HepG2 (cell line): ENCODE measurements around the gene KLHDC4. TPM values are rescaled to one million over a fixed set of nuclear protein-coding genes. Genes with fewer than 3 reads are reported as not detected.

Source experiments
- ATAC-seq: fragments of 200-7000 bp; cut with Tn5 transposase; 3 replicates; pipeline ENCODE4 v1.9.1; 2020; ENCODE audit warnings: mild to moderate bottlenecking, moderate library complexity
- BruUV-seq: library from RNA; stranded (reverse); fragments of 400-500 nt; replicated peaks from 2 replicates; lab custom pipeline; 2021; lab: Mats Ljungman, UMichigan
- CTCF ChIA-PET: fragments of 300-600 bp; formaldehyde crosslinking; extraction: SDS; loops from one replicate; lab custom pipeline; 2021; ENCODE audit warnings: low total read pairs, inconsistent platforms, low intra/inter-chr PET ratio; lab: Yijun Ruan, JAX
- POLR2A ChIA-PET: fragments of 350-600 bp; sonication (Branson Sonifier 250); formaldehyde crosslinking; loops from one replicate; lab custom pipeline; 2020; ENCODE audit warnings: antibody characterized with exemption, inconsistent platforms; lab: Yijun Ruan, JAX
- DNase-seq: peaks from one replicate; pipeline ENCODE4 v3.0.0-alpha.2; 2015; ENCODE audit warnings: low spot score
- FAIRE-seq: peaks from 3 replicates; lab custom pipeline; 2011; peaks lifted over from hg19 to GRCh38; lab: Jason Lieb, UNC
- H2AFZ ChIP-seq: one replicate; pipeline ENCODE4 v1.6.1; 2011; ENCODE audit warnings: low read length, inconsistent platforms
- H3K27ac ChIP-seq: fragments of 300-600 bp; 3 replicates; pipeline ENCODE4 v1.8.0; 2011; ENCODE audit warnings: mixed run types, mild to moderate bottlenecking, mixed read lengths, low read length, inconsistent platforms; ENCODE audit not compliant: insufficient read depth; ENCODE audit errors: extremely low read length
- H3K27me3 ChIP-seq, 2 experiments: fragments of 200-600 bp in 1 of 2; 2 replicates in 1 of 2; 3 replicates in 1 of 2; pipeline versions ENCODE4 v1.6.0 to v1.8.0; 2011; ENCODE audit warnings: low read length in 2 of 2, mild to moderate bottlenecking in 2 of 2, moderate library complexity in 2 of 2, inconsistent platforms in 1 of 2; ENCODE audit not compliant: insufficient read depth in 2 of 2, control insufficient read depth in 1 of 2
- H3K36me3 ChIP-seq, 2 experiments: fragments of 200-600 bp in 1 of 2; replicated peaks in 1 of 2; 2 replicates in 1 of 2; 3 replicates in 1 of 2; pipeline versions ENCODE4 v1.5.1 to v1.8.0; 2011; ENCODE audit warnings: low read length in 2 of 2, inconsistent platforms in 1 of 2; ENCODE audit not compliant: insufficient read depth in 2 of 2, control insufficient read depth in 1 of 2
- H3K4me1 ChIP-seq: 2 replicates; pipeline ENCODE4 v1.5.1; 2012; ENCODE audit warnings: low read length, inconsistent platforms; ENCODE audit not compliant: insufficient read depth
- H3K4me2 ChIP-seq: 2 replicates; pipeline ENCODE4 v1.6.0; 2011; ENCODE audit warnings: low read depth, low read length, inconsistent platforms
- H3K4me3 ChIP-seq, 3 experiments: fragments of 200-600 bp in 1 of 3; sonication (generic), shearing (Covaris generic) in 1 of 3; replicated peaks in 1 of 3; 2 replicates each; pipeline ENCODE4 v1.5.1; 2011 to 2016; ENCODE audit warnings: low read length in 3 of 3, inconsistent platforms in 2 of 3, low read depth in 2 of 3, mild to moderate bottlenecking in 2 of 3, control low read depth in 1 of 3, mixed read lengths in 1 of 3; ENCODE audit not compliant: insufficient read depth in 1 of 3
- H3K79me2 ChIP-seq: one replicate; pipeline ENCODE4 v1.6.1; 2011; ENCODE audit warnings: low read length, inconsistent platforms; ENCODE audit not compliant: insufficient read depth
- H3K9ac ChIP-seq: 2 replicates; pipeline ENCODE4 v1.6.0; 2011; ENCODE audit warnings: mild to moderate bottlenecking, low read depth, low read length, inconsistent platforms; ENCODE audit not compliant: insufficient read depth
- H3K9me3 ChIP-seq: 2 replicates; pipeline ENCODE4 v1.5.1; 2012; ENCODE audit warnings: mild to moderate bottlenecking, low read length
- H4K20me1 ChIP-seq: 2 replicates; pipeline ENCODE4 v1.6.0; 2011; ENCODE audit warnings: inconsistent platforms, mild to moderate bottlenecking, low read length, moderate library complexity; ENCODE audit not compliant: insufficient read depth
- AGO2 ChIP-seq: fragments of 200-400 bp; formaldehyde crosslinking; optimal IDR thresholded peaks from 2 replicates; pipeline ENCODE3; 2017; ENCODE audit warnings: mild to moderate bottlenecking, low read depth, low read length, moderate library complexity
- IRX3 ChIP-seq: sonication (generic); formaldehyde crosslinking; IDR thresholded peaks from 2 replicates; pipeline ENCODE4 v1.8.1; 2023; ENCODE audit warnings: mild to moderate bottlenecking, low read depth, missing genetic modification reagents, borderline replicate concordance
- KDM2A ChIP-seq: sonication (generic); formaldehyde crosslinking; IDR thresholded peaks from 2 replicates; pipeline ENCODE4 v1.4.0; 2020; ENCODE audit warnings: low read depth, missing genetic modification reagents, borderline replicate concordance
- PAWR ChIP-seq: sonication (generic); formaldehyde crosslinking; IDR thresholded peaks from 2 replicates; pipeline ENCODE4 v1.4.0; 2020; ENCODE audit warnings: missing genetic modification reagents, mild to moderate bottlenecking, borderline replicate concordance
- RBM39 ChIP-seq: fragments of 200-400 bp; formaldehyde crosslinking; IDR thresholded peaks from one replicate; pipeline ENCODE4 v1.6.1; 2018; ENCODE audit warnings: antibody characterized with exemption, mild to moderate bottlenecking, low read depth, low read length; ENCODE audit not compliant: poor library complexity, severe bottlenecking
- SSRP1 ChIP-seq: IDR thresholded peaks from 2 replicates; pipeline ENCODE4 v1.6.1; 2016; ENCODE audit warnings: control low read depth
- XRCC5 ChIP-seq: fragments of 200-400 bp; formaldehyde crosslinking; optimal IDR thresholded peaks from 2 replicates; pipeline ENCODE3; 2017; ENCODE audit warnings: mild to moderate bottlenecking, low read length
- ZC3H13 ChIP-seq: sonication (generic); formaldehyde crosslinking; IDR thresholded peaks from 2 replicates; pipeline ENCODE4 v1.8.1; 2023; ENCODE audit warnings: mild to moderate bottlenecking, missing genetic modification reagents, moderate library complexity
- ZNF160 ChIP-seq: sonication (generic); formaldehyde crosslinking; IDR thresholded peaks from 2 replicates; pipeline ENCODE4 v1.8.0; 2022; ENCODE audit warnings: mild to moderate bottlenecking, inconsistent platforms, missing genetic modification reagents
- ZNF256 ChIP-seq: sonication (generic); formaldehyde crosslinking; conservative IDR thresholded peaks from 2 replicates; pipeline ENCODE4 v1.4.0; 2020; ENCODE audit warnings: missing genetic modification reagents
- ZNF317 ChIP-seq: sonication (generic); formaldehyde crosslinking; IDR thresholded peaks from 2 replicates; pipeline ENCODE4 v1.5.0; 2020; ENCODE audit warnings: mild to moderate bottlenecking, missing genetic modification reagents
- ZNF768 ChIP-seq: sonication (generic); formaldehyde crosslinking; IDR thresholded peaks from 2 replicates; pipeline ENCODE4 v1.4.0; 2020; ENCODE audit warnings: missing genetic modification reagents
- WGBS: methylation state at CpG from one replicate; pipeline ENCODE4 v1.1.6; 2017; ENCODE audit warnings: low lambda C conversion rate; 5-methylcytosine and 5-hydroxymethylcytosine counted together
- in situ Hi-C: cut with HindIII; loops from 2 replicates; pipeline ENCODE4 v1.10.0; 2017; ENCODE audit warnings: low pct_unique_long_range_greater_than_20kb; ENCODE audit not compliant: extremely low pct_ligation_motif_present
- intact Hi-C: fragments of 100-400 bp; cut with micrococcal nuclease; formaldehyde crosslinking; loops from one replicate; pipeline ENCODE4 v1.10.0; 2022; ENCODE audit not compliant: unreplicated experiment
- polyA plus RNA-seq, 8 experiments: library from polyadenylated mRNA; depleted of rRNA in 3 of 8; stranded (reverse) in 7 of 8; unstranded in 1 of 8; fragments of >200 nt; fragmentation: Illumina TruSeq in 4 of 8; extraction: Trizol in 4 of 8; gene quantifications; 2 replicates each; pipeline versions ENCODE4 v1.2.1 to v1.2.3, GENCODE V29; 2011 to 2016; ENCODE audit warnings: low read depth in 4 of 8, missing spikeins in 1 of 8, mixed read lengths in 1 of 8; ENCODE audit not compliant: insufficient read depth in 1 of 8
- total RNA-seq, 5 experiments: library from RNA; depleted of rRNA; stranded (reverse); fragments of >200 nt; fragmentation: Illumina TruSeq; extraction: Trizol; gene quantifications; 2 replicates each; pipeline ENCODE4 v1.2.3, GENCODE V29; 2016; ENCODE audit warnings: low read depth in 1 of 5
- TF ChIP-seq, protein P1 (sequence below): sonication (generic); formaldehyde crosslinking; IDR thresholded peaks from 2 replicates; pipeline ENCODE4 v1.8.1; 2022; ENCODE audit warnings: mild to moderate bottlenecking, missing genetic modification reagents
- TF ChIP-seq, protein P2 (sequence below): sonication (generic); formaldehyde crosslinking; IDR thresholded peaks from 2 replicates; pipeline ENCODE4 v1.4.0; 2020; ENCODE audit warnings: low read depth, mild to moderate bottlenecking, missing genetic modification reagents

KLHDC4 gene
- total and polyA plus RNA-seq, 2 of the 13 experiments (the other 11 are each of a cell fraction or from before 2014, with no cell fraction given) = 18.7 to 31.8 TPM

DNA sequence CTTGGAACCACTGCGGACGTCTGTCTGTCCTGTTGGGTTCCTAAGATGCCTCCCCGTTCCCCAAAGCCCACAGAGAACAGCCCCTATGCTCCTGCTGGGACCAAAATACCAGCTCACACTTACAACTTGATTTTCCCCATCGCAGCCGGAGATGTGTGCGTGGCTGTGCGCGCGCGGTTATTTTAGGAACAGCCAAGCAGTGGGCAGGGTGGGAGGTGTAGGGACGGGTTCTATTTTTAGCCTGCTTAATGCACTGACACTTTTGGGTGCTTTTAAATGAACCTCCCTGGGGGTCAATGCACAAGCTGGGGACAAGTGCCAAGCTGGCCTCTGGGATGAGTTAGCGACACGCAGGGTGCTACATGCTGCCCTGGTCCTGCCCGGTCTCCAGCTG is 74.1 kb downstream of the KLHDC4 start:
- H3K4me3 ChIP-seq = no peak overlapping the region
- peaks cover 16 to 56% of the 10 kb centered on the region in 2 experiments for H3K27me3 ChIP-seq
- FAIRE-seq (no peak), DNase-seq (no peak), ATAC-seq (no peak; the same call in 2 of the 3 replicates)
- intact Hi-C loops = no loop called here
- peaks cover 7 to 16% of the 10 kb centered on the region in 2 experiments for H3K36me3 ChIP-seq
- no peak overlapping the region for H2AFZ ChIP-seq
- H3K9me3 ChIP-seq = no peaks in the 10 kb centered on the region
- H4K20me1 ChIP-seq = peaks cover 9% of the 10 kb centered on the region; the same call in 1 of the 2 replicates
- POLR2A ChIA-PET = no interaction called here
- TF ChIP-seq, protein P1, sequence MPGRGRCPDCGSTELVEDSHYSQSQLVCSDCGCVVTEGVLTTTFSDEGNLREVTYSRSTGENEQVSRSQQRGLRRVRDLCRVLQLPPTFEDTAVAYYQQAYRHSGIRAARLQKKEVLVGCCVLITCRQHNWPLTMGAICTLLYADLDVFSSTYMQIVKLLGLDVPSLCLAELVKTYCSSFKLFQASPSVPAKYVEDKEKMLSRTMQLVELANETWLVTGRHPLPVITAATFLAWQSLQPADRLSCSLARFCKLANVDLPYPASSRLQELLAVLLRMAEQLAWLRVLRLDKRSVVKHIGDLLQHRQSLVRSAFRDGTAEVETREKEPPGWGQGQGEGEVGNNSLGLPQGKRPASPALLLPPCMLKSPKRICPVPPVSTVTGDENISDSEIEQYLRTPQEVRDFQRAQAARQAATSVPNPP = no peak
- TF ChIP-seq SSRP1 (CRISPR knock-in tag) = 0 out of 2 replicates have a peak, but pooled peaks have one; percentile 47
- H3K27ac ChIP-seq = no peak overlapping the region
- no peaks in the 10 kb centered on the region for H3K79me2 ChIP-seq
- no peak overlapping the region for H3K4me2 ChIP-seq
- no TSS peak for BruUV-seq
- 37% methylated on average over 10 of the region's 14 CpGs for WGBS
- no peak overlapping the region for H3K9ac ChIP-seq
- CTCF ChIA-PET = no interaction called here
- in situ Hi-C loops = no loop called here
- no peaks in the 10 kb centered on the region for H3K4me1 ChIP-seq

DNA sequence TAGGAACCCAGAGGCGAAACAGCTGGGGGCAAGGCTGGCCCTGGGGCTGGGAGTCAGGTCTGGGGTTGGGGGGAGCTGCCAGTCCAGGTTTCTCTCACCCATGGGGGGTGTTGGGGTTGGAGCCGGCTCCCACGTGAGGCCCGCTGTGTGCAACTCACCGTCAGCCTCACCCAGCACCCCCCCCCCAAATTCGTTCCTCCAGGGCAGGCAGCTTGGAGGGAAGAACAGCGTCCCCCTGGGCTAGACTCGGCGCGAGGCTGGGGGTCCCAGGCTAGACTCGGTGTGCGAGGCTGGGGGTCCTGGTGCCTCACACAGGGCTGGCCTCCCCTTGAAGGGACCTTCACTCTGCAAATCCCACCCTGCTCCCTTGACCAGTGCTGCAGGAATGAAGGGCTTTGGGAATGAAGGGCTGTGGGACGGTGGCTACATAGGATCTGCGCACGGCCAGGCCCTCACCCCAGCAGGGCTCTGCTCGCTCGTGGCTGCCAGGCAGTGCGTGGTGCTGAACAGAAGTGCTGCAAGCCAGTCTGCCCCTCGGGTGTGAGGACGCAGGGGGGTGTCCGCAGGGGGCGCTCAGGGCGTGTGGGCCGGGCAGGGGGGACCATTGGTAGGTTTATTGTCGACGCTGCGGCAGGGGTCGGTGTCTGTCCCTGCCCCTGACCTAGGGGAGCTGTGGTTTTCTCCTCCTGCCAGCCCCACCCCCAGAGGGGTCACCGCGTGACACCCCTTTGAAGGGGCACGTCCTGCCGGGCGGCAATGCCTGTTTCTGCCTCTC is 74.7 kb downstream of the KLHDC4 start:
- WGBS = 61% methylated on average over 4 of the region's 33 CpGs
- TF ChIP-seq AGO2 (peak; percentile 48), IRX3 (CRISPR knock-in tag) (no peak), RBM39 (peak; percentile 12), ZNF317 (CRISPR knock-in tag) (no peak), PAWR (CRISPR knock-in tag) (no peak), ZNF256 (CRISPR knock-in tag) (no peak), XRCC5 (no peak), ZNF768 (CRISPR knock-in tag) (no peak), KDM2A (CRISPR knock-in tag) (0 out of 2 replicates have a peak, but pooled peaks have one; percentile 42), ZC3H13 (peak; percentile 28; the same call in 1 of the 2 replicates), ZNF160 (CRISPR knock-in tag) (no peak)
- TF ChIP-seq, protein P2, sequence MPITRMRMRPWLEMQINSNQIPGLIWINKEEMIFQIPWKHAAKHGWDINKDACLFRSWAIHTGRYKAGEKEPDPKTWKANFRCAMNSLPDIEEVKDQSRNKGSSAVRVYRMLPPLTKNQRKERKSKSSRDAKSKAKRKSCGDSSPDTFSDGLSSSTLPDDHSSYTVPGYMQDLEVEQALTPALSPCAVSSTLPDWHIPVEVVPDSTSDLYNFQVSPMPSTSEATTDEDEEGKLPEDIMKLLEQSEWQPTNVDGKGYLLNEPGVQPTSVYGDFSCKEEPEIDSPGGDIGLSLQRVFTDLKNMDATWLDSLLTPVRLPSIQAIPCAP (CRISPR knock-in tag) = no peak
- Histone ChIP-seq H3K9ac (no peak overlapping the region), H3K4me1 (no peaks in the 10 kb centered on the region), H2AFZ (no peak overlapping the region), H3K4me2 (no peak overlapping the region), H3K9me3 (no peaks in the 10 kb centered on the region), H3K4me3 (no peak overlapping the region), H3K27ac (no peak overlapping the region), H3K79me2 (no peaks in the 10 kb centered on the region), H3K27me3 (peaks cover 16 to 62% of the 10 kb centered on the region in 2 experiments), H4K20me1 (peaks cover 9% of the 10 kb centered on the region; the same call in 1 of the 2 replicates), H3K36me3 (peaks cover 6 to 12% of the 10 kb centered on the region in 2 experiments)
- no peak for FAIRE-seq
- ChIA-PET POLR2A (no interaction called here), CTCF (no interaction called here)
- DNase-seq = no peak
- BruUV-seq = no TSS peak
- in situ Hi-C loops = no loop called here
- ATAC-seq = peak; percentile 3; the same call in 1 of the 3 replicates
- intact Hi-C loops = no loop called here
